HepG2 (cell line): ENCODE measurements around the gene EBP. TPM values are rescaled to one million over a fixed set of nuclear protein-coding genes. Genes with fewer than 3 reads are reported as not detected.
A peak's percentile ranks its signal among the peaks of the same experiment; 100 is the strongest.

ENCODE experiments used
- ARID5B ChIP-seq: IDR thresholded peaks from 2 replicates; pipeline ENCODE4 v1.4.0; 2020; ENCODE audit warnings: mild to moderate bottlenecking, missing genetic modification reagents
- ATF1 ChIP-seq: IDR thresholded peaks from 2 replicates; pipeline ENCODE4 v1.6.1; 2016; ENCODE audit warnings: mild to moderate bottlenecking, control low read depth
- FOXK1 ChIP-seq: sonication (generic); formaldehyde crosslinking; IDR thresholded peaks from 2 replicates; pipeline ENCODE4 v1.4.0; 2020; ENCODE audit warnings: low read depth, missing genetic modification reagents, borderline replicate concordance
- GABPB1 ChIP-seq: IDR thresholded peaks from 2 replicates; pipeline ENCODE4 v1.6.1; 2016; ENCODE audit warnings: mild to moderate bottlenecking, missing genetic modification reagents, moderate library complexity, missing compliant biosample characterization
- HMGXB4 ChIP-seq, 2 experiments: sonication (generic) in 1 of 2; formaldehyde crosslinking in 1 of 2; IDR thresholded peaks; 2 replicates each; pipeline versions ENCODE4 v1.4.0 to v1.6.1; 2018 to 2020; ENCODE audit warnings: missing genetic modification reagents in 2 of 2, borderline replicate concordance in 1 of 2, low read depth in 1 of 2, mild to moderate bottlenecking in 1 of 2, missing biosample characterization in 1 of 2
- HNRNPL ChIP-seq: fragments of 200-400 bp; formaldehyde crosslinking; IDR thresholded peaks from 2 replicates; pipeline ENCODE4 v1.6.1; 2017; ENCODE audit warnings: mild to moderate bottlenecking, low read depth, low read length
- JARID2 ChIP-seq: sonication (generic); formaldehyde crosslinking; IDR thresholded peaks from 2 replicates; pipeline ENCODE4 v1.8.1; 2023; ENCODE audit warnings: missing genetic modification reagents, inconsistent platforms; ENCODE audit not compliant: insufficient replicate concordance
- KAT8 ChIP-seq: IDR thresholded peaks from 2 replicates; pipeline ENCODE4 v1.6.1; 2016; ENCODE audit warnings: missing genetic modification reagents, missing compliant biosample characterization
- KLF12 ChIP-seq: sonication (generic); formaldehyde crosslinking; IDR thresholded peaks from 2 replicates; pipeline ENCODE4 v1.4.0; 2020; ENCODE audit warnings: missing genetic modification reagents, borderline replicate concordance
- NFRKB ChIP-seq: fragments of 450-650 bp; IDR thresholded peaks from 2 replicates; pipeline ENCODE4 v1.6.1; 2017
- RBM22 ChIP-seq: fragments of 200-400 bp; formaldehyde crosslinking; optimal IDR thresholded peaks from 2 replicates; pipeline ENCODE3; 2017; ENCODE audit warnings: mild to moderate bottlenecking, low read length, moderate library complexity
- REPIN1 ChIP-seq: sonication (generic); formaldehyde crosslinking; IDR thresholded peaks from 2 replicates; pipeline ENCODE4 v1.8.0; 2022; ENCODE audit warnings: missing genetic modification reagents, low read depth, mild to moderate bottlenecking, borderline replicate concordance
- RXRA ChIP-seq: sonication (generic); formaldehyde crosslinking; IDR thresholded peaks from 2 replicates; pipeline ENCODE4 v1.5.1; 2020; ENCODE audit warnings: missing genetic modification reagents
- SMAD3 ChIP-seq: sonication (generic); formaldehyde crosslinking; IDR thresholded peaks from 2 replicates; pipeline ENCODE4 v1.4.0; 2020; ENCODE audit warnings: missing genetic modification reagents
- ZGPAT ChIP-seq: IDR thresholded peaks from 2 replicates; pipeline ENCODE4 v1.6.1; 2016; ENCODE audit warnings: mild to moderate bottlenecking
- ZNF354B ChIP-seq: sonication (generic); formaldehyde crosslinking; IDR thresholded peaks from 2 replicates; pipeline ENCODE4 v1.8.0; 2022; ENCODE audit warnings: mild to moderate bottlenecking, missing genetic modification reagents
- ZNF691 ChIP-seq: sonication (generic); formaldehyde crosslinking; IDR thresholded peaks from 2 replicates; pipeline ENCODE4 v1.4.0; 2020; ENCODE audit warnings: missing genetic modification reagents, low read depth, mild to moderate bottlenecking, borderline replicate concordance
- ZNF709 ChIP-seq: sonication (generic); formaldehyde crosslinking; IDR thresholded peaks from 2 replicates; pipeline ENCODE4 v1.5.0; 2020; ENCODE audit warnings: mild to moderate bottlenecking, missing genetic modification reagents
- polyA plus RNA-seq, 8 experiments: library from polyadenylated mRNA; depleted of rRNA in 3 of 8; stranded (reverse) in 7 of 8; unstranded in 1 of 8; fragments of >200 nt; fragmentation: Illumina TruSeq in 4 of 8; extraction: Trizol in 4 of 8; gene quantifications; 2 replicates each; pipeline versions ENCODE4 v1.2.1 to v1.2.3, GENCODE V29; 2011 to 2016; ENCODE audit warnings: low read depth in 4 of 8, missing spikeins in 1 of 8, mixed read lengths in 1 of 8; ENCODE audit not compliant: insufficient read depth in 1 of 8
- total RNA-seq, 5 experiments: library from RNA; depleted of rRNA; stranded (reverse); fragments of >200 nt; fragmentation: Illumina TruSeq; extraction: Trizol; gene quantifications; 2 replicates each; pipeline ENCODE4 v1.2.3, GENCODE V29; 2016; ENCODE audit warnings: low read depth in 1 of 5

EBP gene
- total and polyA plus RNA-seq, 2 of the 13 experiments (the other 11 are each of a cell fraction or from before 2014, with no cell fraction given) = 106 to 260 TPM

GRCh38 chrX:48574270-48575266 lies 53.0 kb downstream of the EBP start, which contains the start of gene RBM3 (continued):
- TF ChIP-seq HMGXB4 (CRISPR knock-in tag; IDR thresholded peaks at IDR 0.05; ENCODE audit: borderline replicate concordance in 1 of 2, low read depth in 1 of 2) (peak; percentile 68 to 69), KLF12 (CRISPR knock-in tag) (peak; percentile 95; the same call in 1 of the 2 replicates), REPIN1 (CRISPR knock-in tag) (peak; percentile 50), HNRNPL (0 out of 2 replicates have a peak, but pooled peaks have one; percentile 55), NFRKB (peak; percentile 57), FOXK1 (peak; percentile 76; the same call in 1 of the 2 replicates), ZNF691 (peak; percentile 33; the same call in 1 of the 2 replicates), RXRA (CRISPR knock-in tag) (no peak), ZNF709 (CRISPR knock-in tag) (0 out of 2 replicates have a peak, but pooled peaks have one; percentile 42), ATF1 (CRISPR knock-in tag) (0 out of 2 replicates have a peak, but pooled peaks have one; percentile 36), ZGPAT (CRISPR knock-in tag) (peak; percentile 70; the same call in 1 of the 2 replicates), GABPB1 (peak; percentile 93), SMAD3 (CRISPR knock-in tag) (peak; percentile 37; the same call in 1 of the 2 replicates), RBM22 (peak; percentile 67), JARID2 (no peak), KAT8 (CRISPR knock-in tag) (peak; percentile 90), ARID5B (CRISPR knock-in tag) (0 out of 2 replicates have a peak, but pooled peaks have one; percentile 2), ZNF354B (CRISPR knock-in tag) (no peak)
